Suppressor macrophage treated with lipopolysaccharide for 4 hours (primary cell): ENCODE measurements around the gene RMC1.
"Not testable (repeated sequence)": the region's sequence is repeated elsewhere in the genome, so short reads cannot be mapped to it uniquely, and the experiment has no call there.

Experiments
- DNase-seq: peaks from one replicate; pipeline ENCODE4 v3.0.0-alpha.2; 2020

RMC1 gene

DNA sequence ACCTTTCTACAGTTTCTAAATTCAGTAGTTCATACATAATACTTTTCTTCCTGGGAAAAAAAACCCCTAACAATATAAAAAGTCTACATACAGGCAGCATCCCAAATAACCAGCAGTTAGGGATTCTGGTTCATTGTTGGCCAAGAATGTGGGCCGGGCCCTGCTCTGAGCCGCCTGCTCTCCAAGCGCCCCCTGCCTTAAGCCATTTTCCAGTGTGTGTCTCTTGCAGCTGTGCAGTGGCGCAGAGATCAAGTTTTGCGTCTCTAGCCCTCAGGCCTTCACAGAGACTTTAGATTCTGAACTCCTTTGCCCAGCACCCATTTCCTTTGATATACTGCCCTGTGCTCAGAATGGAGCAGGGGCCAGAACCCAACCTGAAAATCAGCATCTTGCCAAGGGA is 32.9 kb downstream of the RMC1 start:
- DNase-seq: no peak

DNA sequence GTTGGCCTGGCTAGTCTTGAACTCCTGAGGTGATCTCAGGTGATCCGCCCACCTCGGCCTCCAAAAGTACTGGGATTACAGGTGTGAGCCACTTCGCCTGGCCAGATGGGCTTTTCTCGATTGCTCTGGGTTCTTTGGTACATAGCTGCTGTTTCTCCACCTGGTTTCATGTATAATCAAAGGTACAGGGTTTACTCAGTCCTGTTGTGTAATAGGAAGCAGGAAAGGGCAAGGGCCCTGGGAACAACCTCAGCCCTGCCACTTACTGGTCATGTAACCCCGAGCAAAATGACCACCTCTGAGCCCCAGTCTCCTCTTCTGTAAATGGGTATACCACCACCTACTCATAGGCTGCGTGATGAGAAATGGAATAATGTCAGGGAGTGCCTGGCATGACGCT is 34.0 kb downstream of the RMC1 start:
- no peak for DNase-seq

DNA sequence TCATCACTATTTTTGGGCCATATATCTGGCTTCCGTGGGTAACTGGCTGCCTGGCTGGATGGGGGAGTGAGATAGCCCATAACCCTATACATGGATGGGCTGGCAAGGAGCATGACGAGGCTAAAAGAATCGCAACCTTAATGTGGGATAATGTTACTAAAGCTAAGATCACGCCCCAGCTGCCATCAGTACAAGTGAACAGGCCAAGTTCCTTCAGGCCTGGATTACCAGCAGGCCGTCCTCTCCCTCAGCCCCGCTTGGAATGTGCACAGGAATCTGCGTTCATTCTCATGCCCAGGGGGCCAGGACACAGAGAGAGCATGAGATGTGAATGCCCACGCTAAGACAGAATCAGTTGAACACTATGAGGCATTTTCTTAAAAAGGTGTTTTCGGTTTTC is 34.7 kb downstream of the RMC1 start:
- no peak for DNase-seq

DNA sequence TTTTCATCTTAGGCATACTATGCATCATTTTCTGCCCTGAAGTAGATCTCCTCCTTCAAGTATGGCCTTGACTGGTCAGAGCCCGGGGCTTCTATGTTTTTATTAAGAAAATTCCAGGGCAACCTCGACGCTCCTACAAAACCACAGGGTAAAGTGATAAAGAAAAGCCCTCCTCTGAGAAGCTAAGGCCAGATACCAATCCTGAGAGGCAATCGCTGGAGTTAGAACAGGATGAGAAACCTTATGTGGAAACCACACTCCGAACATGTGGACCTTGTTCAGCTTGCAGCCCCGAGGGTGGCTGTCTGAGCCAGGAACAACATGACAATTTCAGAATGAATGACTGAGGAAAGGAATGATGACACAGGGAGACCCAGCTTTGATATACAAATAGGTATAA is 35.6 kb downstream of the RMC1 start:
- DNase-seq: no peak

DNA sequence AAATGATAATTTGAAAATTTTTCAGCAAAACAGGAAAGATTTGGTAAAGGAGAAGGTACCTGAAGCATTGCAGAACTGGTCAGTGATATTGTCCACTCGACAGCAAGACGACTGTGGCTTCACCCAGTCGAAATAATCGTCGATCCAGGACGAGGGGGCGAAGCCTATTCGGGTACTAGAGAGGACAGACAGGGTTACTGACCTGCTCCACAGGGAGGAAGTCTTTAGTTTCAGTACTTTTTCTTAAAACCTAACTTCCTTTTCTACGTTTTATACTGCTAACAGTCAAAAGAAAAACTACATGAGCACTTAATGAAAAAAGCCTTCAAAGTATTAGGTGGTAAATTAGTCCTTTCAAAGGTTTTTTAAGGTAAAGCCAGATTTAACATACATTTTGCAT is 36.0 kb downstream of the RMC1 start:
- DNase-seq: no peak

DNA sequence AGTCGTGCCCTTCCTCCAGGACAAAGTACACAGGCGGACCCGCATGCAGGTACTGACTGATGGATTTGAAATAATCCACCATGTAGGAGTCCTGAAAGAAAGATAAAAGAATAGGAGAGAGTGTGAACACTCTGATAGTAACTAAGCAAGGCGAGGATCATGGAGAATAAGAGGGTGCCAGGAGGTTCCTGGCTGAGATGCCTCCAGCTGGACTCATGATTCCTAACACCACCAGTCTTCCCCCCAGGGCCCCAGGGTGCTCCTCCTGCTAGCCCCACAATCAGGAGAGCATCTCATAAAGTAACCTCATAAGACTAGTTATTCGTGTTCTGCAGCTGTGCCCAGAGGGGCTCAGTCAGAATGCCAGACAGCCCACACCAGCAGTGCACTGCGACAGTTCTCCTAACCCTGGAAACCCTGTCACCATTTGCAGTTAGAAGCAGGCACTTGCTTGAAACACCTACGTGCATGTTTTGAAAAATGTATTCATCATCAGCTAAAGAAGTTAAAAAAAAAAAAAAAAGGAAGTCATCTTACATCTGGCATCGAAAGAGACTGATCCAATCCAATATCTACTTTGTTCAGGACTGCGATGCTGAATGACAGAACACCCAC is 36.7 kb downstream of the RMC1 start:
- DNase-seq: peak; percentile 75

DNA sequence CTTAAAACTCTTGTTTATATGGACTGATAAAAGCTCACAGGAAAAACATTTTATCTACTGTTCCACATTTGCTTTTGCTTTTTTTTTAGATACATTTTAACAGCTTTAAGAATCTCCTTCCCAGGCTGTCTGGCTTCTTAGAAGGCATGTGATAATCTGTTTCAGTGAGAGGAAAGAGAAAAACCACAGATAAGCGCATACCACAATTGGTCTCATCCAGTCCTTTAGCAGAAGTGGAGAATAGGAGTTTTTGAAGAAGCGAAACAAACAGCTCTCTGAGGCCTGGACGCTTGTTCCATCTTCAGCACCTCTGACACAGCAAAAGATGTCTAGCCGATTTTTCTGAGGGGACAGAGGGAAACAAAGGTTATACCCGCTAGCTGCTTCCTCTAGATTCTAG is 37.6 kb downstream of the RMC1 start:
- DNase-seq: peak; percentile 88

DNA sequence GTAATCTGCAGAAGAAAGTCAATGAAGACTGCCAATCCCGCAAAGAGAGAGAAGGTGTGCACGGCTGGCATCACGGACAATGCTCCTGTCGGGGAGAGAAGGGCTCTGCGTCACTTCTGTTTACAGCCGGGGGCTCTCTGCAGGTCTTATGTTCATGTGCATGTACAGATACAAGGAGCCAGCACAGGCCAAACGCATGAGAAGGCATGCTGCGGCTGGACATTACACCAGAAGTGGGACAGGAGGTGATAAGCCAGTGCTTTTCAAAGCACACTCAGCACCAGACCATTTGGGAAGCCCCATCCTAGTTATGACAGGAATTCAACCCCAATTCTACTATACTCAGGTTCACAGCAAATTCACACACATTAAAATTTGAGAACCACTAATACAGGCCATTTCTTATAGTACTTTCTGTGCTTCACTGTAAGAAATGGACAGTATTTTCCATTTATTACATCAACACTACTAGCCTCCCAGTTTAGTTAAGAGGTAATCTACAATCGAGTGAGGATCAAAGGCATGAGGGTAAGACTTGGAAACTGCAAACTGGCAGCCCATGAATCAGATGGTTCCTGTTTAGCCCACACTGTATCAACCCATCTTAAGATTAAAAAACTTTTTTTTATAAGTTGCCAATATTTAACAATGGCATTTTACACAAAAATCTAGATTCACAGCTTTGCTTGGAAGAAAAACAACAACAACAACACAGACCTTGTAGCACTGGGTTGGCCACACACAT is 38.2 kb downstream of the RMC1 start:
- DNase-seq: no peak

DNA sequence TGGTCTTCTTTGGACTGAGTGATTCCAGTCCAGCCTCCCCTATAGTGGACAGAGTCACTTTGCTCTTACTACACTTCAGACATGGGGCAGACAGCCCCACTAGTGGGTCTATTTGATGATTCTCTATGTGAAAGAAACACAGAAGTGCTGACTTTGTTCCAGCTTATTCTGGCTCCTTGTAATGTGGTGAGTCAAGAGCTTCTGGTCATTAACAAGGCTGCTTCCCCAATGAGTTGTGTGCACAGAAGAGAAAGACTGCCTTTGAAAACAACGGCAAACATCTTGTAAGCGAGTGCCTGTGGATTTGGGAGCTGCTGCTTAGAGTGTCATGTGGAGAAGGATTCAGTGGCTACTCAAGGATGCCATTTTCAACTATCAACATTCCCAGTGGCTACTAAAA is 39.1 kb downstream of the RMC1 start:
- DNase-seq: peak; percentile 65

DNA sequence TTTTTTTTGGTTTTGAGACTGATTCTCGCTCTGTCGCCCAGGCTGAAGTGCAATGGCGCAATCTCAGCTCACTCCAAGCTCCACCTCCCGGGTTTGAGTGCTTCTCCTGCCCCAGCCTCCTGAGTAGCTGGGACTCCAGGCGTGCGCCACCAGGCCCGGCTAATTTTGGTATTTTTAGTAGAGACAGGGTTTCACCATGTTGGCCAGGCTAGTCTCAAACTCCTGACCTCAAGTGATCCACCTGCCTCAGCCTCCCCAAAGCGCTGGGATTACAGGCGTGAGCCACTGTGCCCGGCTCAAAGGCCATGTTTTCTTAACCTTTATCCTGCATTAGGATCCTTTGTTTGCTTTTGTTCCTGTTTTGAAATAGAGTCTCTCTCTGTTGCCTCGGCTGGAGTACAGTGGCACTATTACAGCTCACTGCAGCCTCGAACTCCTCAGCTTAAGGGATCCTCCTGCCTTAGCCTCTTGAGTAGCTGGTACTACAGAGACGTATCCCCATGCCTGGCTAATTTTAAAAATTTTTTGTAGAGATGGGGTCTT is 42.0 kb downstream of the RMC1 start:
- DNase-seq: no peak

DNA sequence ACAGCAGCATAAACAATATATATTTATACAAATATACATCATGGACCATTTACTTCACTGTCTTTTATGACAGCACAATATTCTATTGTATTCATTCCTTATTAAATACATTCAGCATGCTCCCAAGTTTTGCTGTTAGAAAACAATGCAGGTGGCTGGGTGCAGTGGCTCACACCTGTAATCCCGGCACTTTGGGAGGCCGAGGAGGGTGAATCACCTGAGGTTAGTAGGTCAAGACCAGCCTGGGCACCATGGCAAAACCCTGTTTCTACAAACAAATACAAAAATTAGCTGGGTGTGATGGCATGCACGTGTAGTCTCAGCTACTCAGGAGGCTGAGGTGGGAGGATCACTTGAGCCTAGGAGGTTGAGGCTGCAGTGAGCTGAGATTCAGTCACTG is 44.0 kb downstream of the RMC1 start:
- DNase-seq: no peak

DNA sequence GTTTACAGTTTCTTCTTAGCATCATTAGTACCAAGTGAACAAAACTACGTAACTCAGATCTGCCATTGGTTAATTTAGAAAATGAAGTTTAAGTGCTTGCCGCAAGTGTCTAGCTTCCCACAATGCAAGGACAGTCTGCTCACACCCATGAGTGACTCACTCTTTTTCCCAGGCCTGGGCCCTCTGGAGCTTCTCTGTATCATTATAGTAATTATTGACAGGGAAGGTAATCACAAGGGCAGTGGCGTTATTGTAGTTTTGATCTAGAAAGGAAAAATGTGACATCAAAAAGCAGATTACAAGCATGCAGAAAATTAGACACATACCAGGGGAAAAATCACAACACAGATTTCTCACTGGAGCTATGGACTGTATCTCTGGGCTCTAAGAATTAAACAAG is 44.5 kb downstream of the RMC1 start:
- no peak for DNase-seq

DNA sequence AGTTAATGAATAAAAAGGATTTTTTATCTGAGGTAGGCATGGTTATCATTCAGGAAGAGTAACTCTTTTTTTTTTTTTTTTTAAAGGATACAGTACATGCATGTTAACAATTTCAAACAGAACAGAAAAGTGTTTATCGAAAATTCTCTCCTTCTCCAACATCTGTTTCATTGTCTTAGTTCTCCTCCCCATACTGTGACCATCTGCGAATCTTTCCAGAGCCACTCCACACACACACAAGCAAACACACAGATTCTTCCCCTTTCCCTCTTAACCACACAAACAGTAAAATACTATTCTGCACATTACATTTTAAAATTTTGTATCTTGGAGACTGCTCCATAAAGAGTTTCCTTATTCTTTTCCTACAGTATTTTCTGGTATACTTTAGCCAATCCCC is 45.0 kb downstream of the RMC1 start:
- DNase-seq: no peak

DNA sequence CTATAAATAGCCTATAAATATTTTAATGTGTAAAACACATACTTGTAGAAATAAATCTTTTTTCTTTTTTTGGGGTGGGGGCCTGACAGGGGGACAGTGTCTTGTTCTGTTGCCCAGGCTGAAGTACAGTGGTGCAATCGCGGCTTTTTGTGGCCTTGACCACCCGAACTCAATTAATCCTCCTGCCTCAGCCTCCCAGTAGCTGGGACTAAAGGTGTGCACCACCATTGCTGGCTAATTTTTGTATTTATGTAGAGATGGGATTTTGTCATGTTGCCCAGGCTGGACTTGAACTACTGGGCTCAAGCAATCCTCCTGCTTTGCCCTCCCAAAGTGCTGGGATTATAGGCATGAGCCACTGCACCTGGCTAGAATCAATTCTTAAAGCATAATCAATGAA is 45.4 kb downstream of the RMC1 start:
- no peak for DNase-seq

DNA sequence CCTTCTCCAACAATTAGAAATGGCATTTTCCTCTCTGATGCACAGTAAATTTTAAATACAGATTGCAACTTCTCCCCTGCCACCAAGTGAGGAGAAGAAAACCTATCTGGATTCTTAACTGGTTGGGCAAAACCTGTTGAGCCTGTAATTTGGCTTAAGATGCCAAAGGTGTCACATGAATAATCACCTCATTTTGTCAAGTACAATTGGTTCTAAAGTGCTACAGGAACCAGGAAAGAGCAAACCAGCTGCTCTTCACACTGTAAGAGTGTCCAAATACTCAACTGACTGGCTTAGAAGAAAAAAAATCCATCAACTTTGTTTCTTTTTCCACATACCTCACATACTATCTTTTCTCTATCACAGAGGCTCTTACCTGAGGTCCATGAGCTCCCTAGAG is 47.6 kb downstream of the RMC1 start:
- no peak for DNase-seq

DNA sequence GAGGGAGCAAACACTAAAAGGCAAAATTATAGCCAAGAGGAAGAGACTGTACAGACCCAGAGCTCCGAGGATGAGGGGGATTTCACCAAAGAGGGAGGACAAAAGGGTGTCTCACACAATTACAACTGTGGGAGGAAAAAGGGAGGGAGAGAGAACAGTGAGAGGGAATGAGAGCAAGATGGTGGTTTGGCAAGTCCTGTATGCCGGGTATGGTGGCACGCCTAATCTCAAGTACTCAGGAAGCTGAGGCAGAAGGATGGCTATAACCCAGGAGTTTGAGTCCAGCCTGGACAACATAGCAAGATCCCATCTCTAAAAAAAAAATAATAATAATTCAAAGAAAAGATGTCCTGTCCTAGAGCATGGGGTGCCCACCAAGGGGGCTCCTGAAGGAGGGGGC is 48.7 kb downstream of the RMC1 start:
- no peak for DNase-seq

DNA sequence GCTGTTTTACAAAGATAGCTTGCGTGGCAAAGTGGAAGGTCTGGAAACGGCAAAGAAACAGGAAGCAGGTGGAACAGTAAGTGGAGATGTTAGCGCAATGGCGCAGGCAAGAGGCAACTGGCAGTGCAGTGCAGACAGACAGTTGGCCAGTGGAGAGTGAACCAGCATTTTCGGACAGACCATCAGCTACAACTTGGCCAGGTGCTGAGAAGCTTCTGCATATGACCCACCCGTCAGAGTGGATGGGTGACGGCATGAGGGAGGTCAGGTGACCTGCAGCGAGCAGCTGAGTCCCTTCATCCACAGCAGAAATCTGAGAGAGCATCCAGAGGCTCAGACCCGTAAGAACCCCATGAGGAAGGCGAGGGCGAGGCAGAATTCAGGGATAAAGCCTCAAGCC is 49.2 kb downstream of the RMC1 start:
- no peak for DNase-seq

DNA sequence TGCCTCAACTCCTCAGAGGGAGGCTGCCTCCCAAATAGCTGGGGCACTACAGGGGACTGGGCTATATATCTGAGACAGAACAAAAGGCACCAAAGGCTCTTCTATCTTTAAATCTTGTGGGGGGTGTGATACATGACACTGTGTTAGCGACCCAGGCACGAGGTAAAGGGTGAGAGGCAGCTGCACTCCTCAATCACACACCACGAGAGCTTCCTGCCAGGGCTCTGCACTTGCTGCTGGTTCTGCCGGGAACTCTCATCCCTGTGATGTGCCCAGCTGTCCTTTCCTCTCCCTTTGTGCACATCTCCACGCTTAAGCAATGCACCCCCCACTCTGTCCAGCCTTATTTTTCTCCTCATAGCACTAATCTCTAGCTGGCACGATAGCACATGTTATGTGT is 50.6 kb downstream of the RMC1 start:
- DNase-seq: no peak

DNA sequence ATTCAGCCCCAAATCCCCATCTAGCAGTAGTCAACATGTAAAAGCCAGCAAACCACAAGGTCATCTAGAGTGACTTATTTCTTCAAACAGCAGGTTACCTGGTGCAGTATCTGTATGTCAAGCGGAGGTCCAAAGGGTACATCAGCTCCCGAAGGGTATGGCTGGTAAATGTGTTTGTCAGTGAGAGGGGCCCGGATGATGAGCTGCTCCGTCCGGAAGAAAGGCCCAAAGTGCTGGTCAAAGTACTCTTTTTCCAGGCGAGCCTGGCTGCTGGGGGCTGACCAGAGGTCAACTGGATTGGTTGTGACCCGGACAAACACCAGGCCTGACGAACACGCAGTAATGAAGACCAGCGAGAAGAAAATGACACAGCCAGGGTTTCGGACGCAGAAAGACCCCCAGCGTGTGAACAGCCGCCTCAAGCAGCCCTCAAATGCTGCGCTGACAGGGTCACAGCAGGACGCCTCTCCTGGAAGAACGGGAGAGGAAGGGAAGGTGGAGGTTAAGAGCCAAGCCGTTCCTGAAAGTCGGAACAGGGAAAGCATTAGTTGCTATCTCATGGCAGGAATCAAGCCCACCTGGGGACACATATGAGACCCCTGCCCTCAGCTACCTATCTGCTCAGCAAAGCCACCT is 53.0 kb downstream of the RMC1 start:
- no peak for DNase-seq

DNA sequence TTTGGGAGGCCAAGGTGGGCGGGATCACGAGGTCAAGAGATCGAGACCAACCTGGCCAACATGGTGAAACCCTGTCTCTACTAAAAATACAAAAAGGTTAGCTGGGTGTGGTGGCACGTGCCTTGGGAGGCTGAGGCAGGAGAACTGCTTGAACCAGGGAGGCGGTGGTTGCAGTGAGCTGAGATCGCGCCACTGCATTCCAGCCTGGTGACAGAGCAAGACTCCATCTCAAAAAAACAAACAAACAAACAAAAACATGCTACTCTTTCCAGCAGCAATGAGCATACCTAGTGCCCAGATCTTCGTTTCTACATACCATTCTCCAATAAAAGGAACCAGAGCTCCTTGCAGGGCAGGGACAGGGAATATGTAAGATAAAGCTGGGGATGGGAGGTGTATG is 54.2 kb downstream of the RMC1 start:
- not testable (repeated sequence) for DNase-seq

DNA sequence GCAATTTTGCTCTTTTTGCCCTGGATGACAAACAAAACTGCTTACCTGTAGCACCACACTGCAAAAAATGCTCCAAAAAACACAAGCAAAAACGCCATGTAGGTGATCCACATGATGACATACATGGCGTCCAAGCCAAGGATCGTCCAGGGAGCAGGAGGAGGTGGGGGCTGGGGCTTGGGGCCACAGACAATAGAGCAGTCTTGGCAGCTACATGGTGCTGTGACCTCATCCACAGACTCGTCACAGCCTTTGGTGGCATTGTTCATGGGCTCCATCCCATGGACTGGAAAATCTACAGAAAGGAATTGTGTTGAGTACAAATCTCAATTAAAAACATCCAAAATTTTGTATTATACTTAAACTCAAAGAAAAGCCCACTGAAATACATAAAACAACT is 56.9 kb downstream of the RMC1 start:
- DNase-seq: no peak

DNA sequence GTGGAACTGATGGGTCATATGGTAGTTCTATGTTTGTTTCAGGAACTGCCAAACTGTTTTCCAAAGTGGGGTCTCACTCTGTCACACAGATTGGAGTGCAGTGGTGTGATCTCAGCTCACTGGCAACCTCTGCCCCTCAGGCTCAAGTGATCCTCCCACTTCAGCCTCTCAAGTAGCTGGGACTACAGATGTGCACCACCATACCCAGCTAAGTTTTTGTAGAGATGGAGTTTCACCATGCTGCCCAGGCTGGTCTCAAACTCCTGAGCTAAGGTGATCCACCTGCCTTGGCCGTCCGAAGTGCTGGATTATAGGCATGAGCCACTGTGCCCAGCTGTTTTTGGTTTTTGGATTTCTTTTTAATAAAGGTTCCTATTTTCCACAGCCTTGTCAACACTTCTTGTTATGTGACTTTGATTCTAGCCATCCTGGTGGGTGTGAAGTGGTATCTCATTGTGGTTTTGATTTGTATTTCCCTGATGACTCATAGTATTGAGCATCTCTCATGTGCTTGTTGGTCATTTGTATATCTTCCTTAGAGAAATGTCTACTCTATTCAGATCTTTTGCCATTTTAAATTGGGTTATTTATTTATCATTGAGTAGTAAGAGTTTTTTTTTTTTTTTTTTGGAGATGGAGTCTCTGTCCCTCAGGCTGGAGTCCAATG is 60.2 kb downstream of the RMC1 start:
- peak; percentile 81 for DNase-seq

DNA sequence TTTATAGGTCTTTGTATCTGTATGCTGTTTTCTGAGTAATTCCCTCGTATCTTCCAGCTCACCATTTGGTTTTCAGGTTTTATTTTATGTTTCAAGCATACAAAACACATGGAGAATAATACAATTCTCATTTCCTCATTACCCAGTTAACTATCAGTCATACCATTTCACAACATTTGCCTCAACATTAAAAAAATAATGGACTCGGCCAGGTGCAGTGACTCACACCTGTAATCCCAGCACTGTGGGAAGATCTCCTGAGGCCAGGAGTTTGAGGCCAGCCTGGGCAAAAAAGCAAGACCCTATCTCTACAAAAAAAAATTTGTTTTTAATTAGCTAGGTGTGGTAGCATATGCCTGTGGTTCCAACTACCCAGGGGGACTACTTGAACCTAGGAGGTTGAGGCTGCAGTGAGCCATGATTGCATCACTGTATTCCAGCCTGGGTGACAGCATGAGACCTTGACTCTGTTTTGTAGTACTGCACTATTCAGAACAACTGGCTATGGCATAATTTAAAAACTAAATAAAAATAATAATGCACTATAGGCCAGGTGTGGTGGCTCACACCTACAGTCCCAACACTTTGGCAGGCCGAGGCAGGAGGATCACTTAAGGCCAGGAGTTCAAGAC is 62.7 kb downstream of the RMC1 start:
- no peak for DNase-seq
